A549 treated with CORT108297 at 1 μM for 4 hours (cell line): ENCODE measurements around the gene FAM234B. TPM values are rescaled to one million over a fixed set of nuclear protein-coding genes. Genes with fewer than 3 reads are reported as not detected.

Source experiments
- total RNA-seq: library from RNA; stranded (reverse); fragments of 200-300 nt; extraction: Qiagen RNA extraction; gene quantifications from 5 replicates; pipeline ENCODE4 v1.2.3, GENCODE V29; 2022

The FAM234B gene, protein sequence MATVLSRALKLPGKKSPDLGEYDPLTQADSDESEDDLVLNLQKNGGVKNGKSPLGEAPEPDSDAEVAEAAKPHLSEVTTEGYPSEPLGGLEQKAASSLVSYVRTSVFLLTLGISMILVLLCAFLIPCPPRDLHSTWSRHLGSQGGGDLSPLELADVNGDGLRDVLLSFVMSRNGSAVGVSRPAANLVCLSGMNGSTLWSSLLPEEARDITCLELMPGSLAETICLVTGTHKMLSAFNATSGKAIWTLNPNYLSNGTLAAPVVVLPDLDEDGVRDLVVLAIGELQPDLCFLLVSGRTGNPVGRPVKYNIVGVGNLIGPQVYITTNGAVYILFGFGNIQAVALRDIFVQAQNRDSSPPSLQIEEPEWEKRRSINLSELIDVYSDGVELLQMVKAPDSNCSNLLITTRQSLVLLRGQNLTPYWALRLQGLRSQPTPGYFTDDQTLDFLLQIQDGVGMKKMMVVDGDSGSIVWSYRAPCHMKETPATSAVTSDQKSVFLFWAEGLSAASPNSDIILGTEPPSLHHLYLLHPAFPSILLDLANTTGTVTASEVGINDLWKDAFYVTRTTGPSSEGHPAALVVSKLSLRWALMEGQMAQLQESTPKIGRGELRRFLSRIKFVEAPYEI
- total RNA-seq, result 3.3 to 4.3 TPM (median 4.2 TPM) in 5 replicates

DNA sequence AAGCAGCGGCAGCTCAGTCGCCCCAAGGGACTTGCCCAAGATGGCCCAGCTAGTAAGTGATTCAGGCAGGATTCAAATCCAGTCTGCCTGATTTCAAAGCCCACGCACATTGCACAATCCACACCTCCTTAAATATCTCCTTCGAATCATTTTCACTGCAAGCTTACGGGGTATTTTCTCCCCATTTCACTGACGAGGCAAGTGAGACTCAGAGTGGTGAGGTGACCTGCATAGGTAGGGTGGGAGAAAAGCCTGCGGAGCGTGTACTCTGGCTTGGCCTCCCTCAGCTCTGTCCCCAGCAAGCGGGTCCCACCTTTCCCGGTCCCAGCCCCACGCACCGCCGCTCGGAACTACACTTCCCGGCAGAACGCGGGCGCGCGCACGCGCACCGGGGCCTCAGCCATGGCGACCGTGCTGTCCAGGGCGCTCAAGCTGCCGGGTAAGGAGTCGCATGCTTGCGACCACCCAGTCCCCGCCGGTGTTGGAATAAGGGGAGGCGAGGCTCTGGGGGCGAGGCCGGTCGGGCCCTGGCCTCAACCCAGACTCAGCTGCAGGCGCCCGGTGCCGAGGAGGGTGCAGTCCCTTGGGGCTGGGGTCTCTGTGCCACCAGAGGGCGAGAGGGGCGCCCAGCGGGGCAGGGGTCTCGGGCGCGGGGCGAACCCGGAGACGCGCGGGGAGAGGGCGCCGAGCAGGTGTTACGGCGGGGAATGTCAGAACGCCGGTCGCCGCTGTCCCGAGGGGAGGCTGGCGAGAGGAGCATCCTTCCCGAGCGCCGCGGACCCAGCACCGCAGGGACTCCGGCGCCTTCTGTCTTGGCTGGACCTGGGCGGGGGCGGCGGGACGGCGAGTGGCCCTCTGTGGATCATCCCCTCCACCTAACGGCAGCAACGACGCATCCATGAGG lies at the start of gene FAM234B:
FAM234B (plus strand) TSS at position 380 of the 904 bp plus-strand sequence; CDS start at position 403, 23 bp downstream.

DNA sequence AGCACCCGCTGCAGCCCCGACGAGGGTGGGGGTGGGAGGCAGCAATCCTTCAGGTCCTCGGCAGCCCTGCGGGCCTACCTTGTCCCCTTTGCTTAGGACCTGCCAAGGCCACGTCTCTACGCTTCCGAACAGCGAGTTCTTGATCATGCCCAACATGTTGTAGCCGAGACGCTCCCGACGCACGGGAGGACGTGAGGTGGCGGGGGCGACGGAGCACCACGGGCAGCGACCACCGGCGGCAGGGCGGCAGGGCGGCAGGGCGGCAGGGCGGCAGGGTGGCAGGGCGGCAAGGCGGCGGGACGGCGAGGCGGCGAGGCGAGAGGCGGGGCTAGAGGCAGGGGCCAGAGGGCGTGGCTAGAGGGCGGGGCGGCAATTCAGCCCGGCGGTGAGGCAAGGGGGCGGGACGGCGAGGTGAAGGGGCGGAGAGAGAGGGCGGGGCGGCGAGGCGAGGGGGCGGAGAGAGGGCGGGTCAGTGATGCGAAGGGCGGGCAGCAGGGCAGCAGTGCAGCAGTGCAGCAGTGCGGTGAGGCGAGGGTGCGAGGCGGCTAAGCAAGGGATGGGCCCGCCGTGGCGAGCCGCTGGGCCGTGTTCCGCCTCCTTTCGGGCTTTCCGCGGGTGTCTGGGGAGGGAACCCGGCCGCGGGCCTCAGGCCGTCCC lies 44.1 kb upstream of the FAM234B start, which contains the start of gene HEBP1:
HEBP1 (minus strand) TSS at position 307 of the 657 bp plus-strand sequence; CDS start at position 156, 151 bp downstream.

DNA sequence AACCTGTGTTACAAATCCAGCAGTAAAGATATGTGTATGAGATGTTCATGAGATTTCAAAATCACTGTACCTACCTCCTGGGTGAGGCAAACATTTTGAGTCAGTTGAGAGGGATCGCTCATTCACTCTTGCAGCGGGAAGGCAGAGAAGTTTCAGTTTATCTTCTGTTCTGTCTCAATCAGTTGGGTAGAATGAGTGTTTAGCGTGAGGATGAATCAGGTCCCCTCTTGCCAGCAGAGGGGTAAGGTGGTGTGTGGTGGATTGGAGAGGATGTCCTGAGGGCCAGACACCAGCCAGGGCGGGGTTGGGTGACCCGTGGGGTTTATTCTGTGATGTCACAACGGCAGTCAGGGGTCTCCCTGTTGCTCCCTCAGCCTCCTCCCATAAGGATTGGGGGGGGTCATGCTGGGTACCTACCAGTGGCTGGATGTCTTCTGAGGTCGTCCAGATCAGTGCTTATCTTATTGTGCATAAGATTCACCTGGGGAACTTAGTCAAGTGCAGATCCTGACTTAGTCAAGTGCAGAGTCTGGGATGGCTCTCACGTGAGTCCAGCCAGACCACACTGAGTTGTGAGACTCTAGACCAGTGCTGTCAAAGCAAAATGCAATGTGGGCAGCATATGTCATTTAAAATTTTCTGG lies 59.3 kb downstream of the FAM234B start, which contains the start of gene GSG1:
GSG1 (minus strand) TSS at position 277 of the 643 bp plus-strand sequence; CDS start at position 122, 155 bp downstream.

Other genes with a start within 250 kb of the FAM234B start
- 83.8 to 117 TPM (median 89.7 TPM) in 5 replicates for gene DDX47, start 231.0 kb upstream of the FAM234B start, total RNA-seq
- 308 to 507 TPM (median 449 TPM) in 5 replicates for gene GPRC5A, start 152.8 kb upstream of the FAM234B start, total RNA-seq
- not detected in 5 replicates for gene GPRC5D, start 92.2 kb upstream of the FAM234B start, total RNA-seq
- gene HEBP1, start 44.1 kb upstream of the FAM234B start, total RNA-seq, result 56.2 to 63.6 TPM (median 57.6 TPM) in 5 replicates
- gene GSG1, start 59.3 kb downstream of the FAM234B start, total RNA-seq, result 0.29 to 0.57 TPM (median 0.34 TPM) in 5 replicates
- 87.2 to 119 TPM (median 113 TPM) in 5 replicates for gene EMP1, start 152.3 kb downstream of the FAM234B start, total RNA-seq